GM21360 (cell line): ENCODE measurements around the gene LGALS14.

Experiments
- ATAC-seq: cut with Tn5 transposase; IDR thresholded peaks from one replicate; pipeline ENCODE4 v1.9.1; 2021; ENCODE audit warnings: mild to moderate bottlenecking, moderate library complexity; ENCODE audit not compliant: unreplicated experiment

The LGALS14 gene

GRCh38 chr19:39745643-39746042, 41.4 kb downstream of the LGALS14 start:
- no peak for ATAC-seq

GRCh38 chr19:39746836-39747529, 42.7 kb downstream of the LGALS14 start:
- no peak for ATAC-seq

GRCh38 chr19:39749981-39750380, 45.7 kb downstream of the LGALS14 start:
- no peak for ATAC-seq

GRCh38 chr19:39752390-39752789, 48.1 kb downstream of the LGALS14 start:
- no peak for ATAC-seq

GRCh38 chr19:39752795-39753194, 48.5 kb downstream of the LGALS14 start:
- no peak for ATAC-seq

GRCh38 chr19:39754544-39754943, 50.3 kb downstream of the LGALS14 start:
- ATAC-seq: no peak

- ATAC-seq: no peak
Observed at GRCh38 chr19:39754971-39755370, 50.7 kb downstream of the LGALS14 start.
